Lung (tissue), 12 donors: ENCODE data around the gene SERP2. TPM values are rescaled to one million over a fixed set of nuclear protein-coding genes. Genes with fewer than 3 reads are reported as not detected.
A peak's percentile ranks its signal among the peaks of the same experiment; 100 is the strongest.

Experiments used
- ATAC-seq: fragments of 200-7000 bp; cut with Tn5 transposase; one replicate; pipeline ENCODE4 v1.9.1; 2020; ENCODE audit warnings: moderate number of reproducible peaks; ENCODE audit not compliant: insufficient read depth, low FRiP score
- DNase-seq, 3 donors: peaks; one replicate each; pipeline ENCODE4 v3.0.0-alpha.2; 2013 to 2017
- H3K27ac ChIP-seq, 2 donors: one replicate each; pipeline ENCODE4 v1.5.1; 2013; ENCODE audit warnings: mild to moderate bottlenecking in 2 of 2, moderate library complexity in 2 of 2, control low read depth in 1 of 2, inconsistent platforms in 1 of 2, low read depth in 1 of 2, low read length in 1 of 2
- H3K27me3 ChIP-seq, 3 donors: one replicate each; pipeline ENCODE4 v1.5.1; 2013; ENCODE audit warnings: low read length in 2 of 3; ENCODE audit not compliant: control insufficient read depth in 3 of 3, insufficient read depth in 3 of 3
- H3K36me3 ChIP-seq, 4 donors: one replicate each; pipeline ENCODE4 v1.5.1; 2013; ENCODE audit warnings: low read length in 4 of 4, mild to moderate bottlenecking in 1 of 4, moderate library complexity in 1 of 4; ENCODE audit not compliant: control insufficient read depth in 4 of 4, insufficient read depth in 4 of 4
- H3K4me1 ChIP-seq, 5 donors: one replicate each; pipeline ENCODE4 v1.5.1; 2013; ENCODE audit warnings: low read length in 5 of 5, mild to moderate bottlenecking in 2 of 5, moderate library complexity in 1 of 5; ENCODE audit not compliant: control insufficient read depth in 5 of 5, insufficient read depth in 5 of 5
- H3K4me3 ChIP-seq: one replicate; pipeline ENCODE4 v1.5.1; 2013; ENCODE audit warnings: mild to moderate bottlenecking, control low read depth, moderate library complexity
- H3K9ac ChIP-seq, 2 donors: one replicate each; pipeline ENCODE4 v1.5.1; 2013; ENCODE audit warnings: low read length in 2 of 2, control low read depth in 1 of 2; ENCODE audit not compliant: insufficient read depth in 1 of 2
- H3K9me3 ChIP-seq, 4 donors: one replicate each; pipeline ENCODE4 v1.5.1; 2013; ENCODE audit warnings: low read length in 3 of 4, mild to moderate bottlenecking in 1 of 4, moderate library complexity in 1 of 4; ENCODE audit not compliant: control insufficient read depth in 4 of 4, insufficient read depth in 3 of 4
- WGBS, 2 donors: extraction: QIAGEN DNeasy Blood & Tissue Kit; methylation state at CpG; one replicate each; pipeline ENCODE4 v1.1.7; 2013; 5-methylcytosine and 5-hydroxymethylcytosine counted together
- polyA plus RNA-seq, 2 donors: library from polyadenylated mRNA; stranded (reverse); fragments of 200-250 nt; gene quantifications; one replicate each; pipeline ENCODE4 v1.2.1, GENCODE V29; 2013
- total RNA-seq, 2 donors: library from RNA; depleted of rRNA in 1 of 2; stranded (reverse); fragments of >200 nt in 1 of 2; gene quantifications; one replicate each; pipeline ENCODE4 v1.2.1, GENCODE V29; 2014 to 2021
- TF ChIP-seq, protein P1 (sequence below): IDR thresholded peaks from 2 replicates; pipeline ENCODE4 v1.5.1; 2012; ENCODE audit warnings: mild to moderate bottlenecking; ENCODE audit errors: control extremely low read depth, extremely low read depth
- donor health status: control.
- donor health status: control.
- donor health status: Bipolar disorder and iron deficiency.
- donor health status: healthy.
- donor health status: DM: yes; HTN: yes; CAD: no.

Gene SERP2
- total and polyA plus RNA-seq, 4 donors = 4.2 to 6.9 (median 5.9) TPM

GRCh38 chr13:44386913-44387556, 13.4 kb downstream of the SERP2 start:
- H3K9ac ChIP-seq = no peak overlapping the region
- no peaks in the 10 kb centered on the region for H3K36me3 ChIP-seq
- H3K4me1 ChIP-seq = peaks cover 0 to 5% (median 2%) of the 10 kb centered on the region in 5 donors
- TF ChIP-seq, protein P1, sequence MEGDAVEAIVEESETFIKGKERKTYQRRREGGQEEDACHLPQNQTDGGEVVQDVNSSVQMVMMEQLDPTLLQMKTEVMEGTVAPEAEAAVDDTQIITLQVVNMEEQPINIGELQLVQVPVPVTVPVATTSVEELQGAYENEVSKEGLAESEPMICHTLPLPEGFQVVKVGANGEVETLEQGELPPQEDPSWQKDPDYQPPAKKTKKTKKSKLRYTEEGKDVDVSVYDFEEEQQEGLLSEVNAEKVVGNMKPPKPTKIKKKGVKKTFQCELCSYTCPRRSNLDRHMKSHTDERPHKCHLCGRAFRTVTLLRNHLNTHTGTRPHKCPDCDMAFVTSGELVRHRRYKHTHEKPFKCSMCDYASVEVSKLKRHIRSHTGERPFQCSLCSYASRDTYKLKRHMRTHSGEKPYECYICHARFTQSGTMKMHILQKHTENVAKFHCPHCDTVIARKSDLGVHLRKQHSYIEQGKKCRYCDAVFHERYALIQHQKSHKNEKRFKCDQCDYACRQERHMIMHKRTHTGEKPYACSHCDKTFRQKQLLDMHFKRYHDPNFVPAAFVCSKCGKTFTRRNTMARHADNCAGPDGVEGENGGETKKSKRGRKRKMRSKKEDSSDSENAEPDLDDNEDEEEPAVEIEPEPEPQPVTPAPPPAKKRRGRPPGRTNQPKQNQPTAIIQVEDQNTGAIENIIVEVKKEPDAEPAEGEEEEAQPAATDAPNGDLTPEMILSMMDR = no peak
- WGBS, 2 donors = 74 to 83% methylated on average over 7 of the region's 7 CpGs
- ATAC-seq = no peak
- H3K27me3 ChIP-seq = no peaks in the 10 kb centered on the region
- H3K4me3 ChIP-seq = no peak overlapping the region
- DNase-seq = no peak
- no peak overlapping the region for H3K27ac ChIP-seq
- peaks cover 0 to 1% (median 0%) of the 10 kb centered on the region in 4 donors for H3K9me3 ChIP-seq

GRCh38 chr13:44388427-44389059, 14.9 kb downstream of the SERP2 start:
- H3K9me3 ChIP-seq = peaks cover 0 to 1% (median 0%) of the 10 kb centered on the region in 4 donors

GRCh38 chr13:44389060-44389666, 15.5 kb downstream of the SERP2 start:
- H3K4me3 ChIP-seq = no peak overlapping the region
- H3K9ac ChIP-seq = no peak overlapping the region
- WGBS, 2 donors = 61 to 72% methylated on average over 4 of the region's 4 CpGs
- H3K4me1 ChIP-seq = peaks cover 0 to 11% (median 2%) of the 10 kb centered on the region in 5 donors
- H3K27ac ChIP-seq = no peak overlapping the region
- ATAC-seq (no peak), DNase-seq (no peak)
- TF ChIP-seq, protein P1 = no peak
- no peaks in the 10 kb centered on the region for H3K27me3 ChIP-seq
- peaks cover 0 to 1% (median 0%) of the 10 kb centered on the region in 4 donors for H3K9me3 ChIP-seq
- H3K36me3 ChIP-seq = no peaks in the 10 kb centered on the region

More at GRCh38 chr13:44388427-44389059, 14.9 kb downstream of the SERP2 start:
- H3K36me3 ChIP-seq = no peaks in the 10 kb centered on the region
- H3K4me3 ChIP-seq = no peak overlapping the region
- TF ChIP-seq, protein P1 = no peak
- H3K9ac ChIP-seq = no peak overlapping the region
- DNase-seq (peak in 1 of 3 donors; percentile 35), ATAC-seq (no peak)
- H3K27ac ChIP-seq = no peak overlapping the region
- no peaks in the 10 kb centered on the region for H3K27me3 ChIP-seq
- WGBS, 2 donors = 79 to 84% methylated on average over 7 of the region's 7 CpGs
- peaks cover 0 to 9% (median 2%) of the 10 kb centered on the region in 5 donors for H3K4me1 ChIP-seq
